ENCODE measurements around the gene KIFC3.
"Not testable (repeated sequence)": the region's sequence is repeated elsewhere in the genome, so short reads cannot be mapped to it uniquely, and the experiment has no call there.

Gene KIFC3

GRCh38 chr16:57825298-57826044 is 23.2 kb upstream of the KIFC3 start:
- no peak for DNase-seq (ENCODE audit: low spot score)

DNA sequence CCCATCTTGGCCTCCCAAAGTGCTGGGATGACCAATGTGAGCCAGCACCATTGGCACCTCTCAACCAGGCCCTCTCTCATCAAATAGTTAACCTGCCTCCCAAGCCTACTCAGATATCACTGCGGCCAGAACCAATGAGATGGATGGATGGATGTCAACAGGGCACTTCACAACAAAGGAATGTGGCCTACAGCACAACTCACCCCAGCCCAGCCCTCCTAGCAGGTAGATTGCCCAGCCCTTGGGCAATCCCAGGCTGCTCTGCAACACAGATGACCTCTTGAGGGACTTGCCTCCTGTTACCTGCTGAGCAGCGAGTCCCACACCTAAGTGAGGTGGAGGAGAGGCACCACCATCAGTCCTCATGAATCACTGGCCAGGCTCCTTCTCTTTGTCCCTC is 22.6 kb upstream of the KIFC3 start:
- DNase-seq (ENCODE audit: low spot score), result no peak

DNA sequence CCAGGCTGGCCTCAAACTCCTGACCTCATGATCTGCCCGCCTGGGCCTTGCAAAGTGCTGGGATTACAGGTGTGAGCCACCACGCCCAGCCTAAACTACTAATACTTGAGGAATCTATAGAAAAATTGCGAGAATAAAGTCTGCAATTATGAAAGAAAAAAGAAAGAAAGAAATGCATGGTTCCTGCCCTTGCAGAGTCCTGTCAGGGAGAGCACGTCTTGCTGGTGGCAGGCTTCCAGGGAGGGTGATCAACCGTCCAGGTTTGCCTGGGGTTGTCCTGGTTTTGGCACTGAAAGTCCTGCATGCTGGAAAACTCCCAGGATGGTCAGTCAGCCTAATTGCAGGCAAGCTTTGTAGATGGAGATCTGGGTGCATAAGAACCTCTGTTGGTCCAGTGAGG is 21.5 kb upstream of the KIFC3 start:
- no peak for DNase-seq (ENCODE audit: low spot score)

DNA sequence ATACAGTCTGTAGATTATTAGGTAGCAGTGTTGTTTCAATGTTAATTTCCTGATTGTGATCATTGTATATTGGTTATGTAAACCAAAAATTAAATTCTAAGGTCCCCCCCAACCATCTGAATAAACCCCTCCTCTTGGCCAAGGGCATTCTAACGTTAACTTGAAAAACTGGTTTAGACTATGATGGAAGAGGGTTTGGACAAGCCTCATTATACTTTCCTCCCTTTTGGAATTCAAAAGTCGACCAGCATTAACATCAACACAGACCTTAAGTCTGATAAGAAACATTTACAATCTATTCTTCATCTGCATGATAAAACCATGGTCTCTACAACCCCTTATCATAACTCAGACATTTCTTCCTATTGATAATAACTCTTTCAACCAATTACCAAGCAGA is 20.6 kb upstream of the KIFC3 start:
- DNase-seq (ENCODE audit: low spot score), result no peak

GRCh38 chr16:57822018-57822553 is 19.8 kb upstream of the KIFC3 start:
- no peak for DNase-seq (ENCODE audit: low spot score)

DNA sequence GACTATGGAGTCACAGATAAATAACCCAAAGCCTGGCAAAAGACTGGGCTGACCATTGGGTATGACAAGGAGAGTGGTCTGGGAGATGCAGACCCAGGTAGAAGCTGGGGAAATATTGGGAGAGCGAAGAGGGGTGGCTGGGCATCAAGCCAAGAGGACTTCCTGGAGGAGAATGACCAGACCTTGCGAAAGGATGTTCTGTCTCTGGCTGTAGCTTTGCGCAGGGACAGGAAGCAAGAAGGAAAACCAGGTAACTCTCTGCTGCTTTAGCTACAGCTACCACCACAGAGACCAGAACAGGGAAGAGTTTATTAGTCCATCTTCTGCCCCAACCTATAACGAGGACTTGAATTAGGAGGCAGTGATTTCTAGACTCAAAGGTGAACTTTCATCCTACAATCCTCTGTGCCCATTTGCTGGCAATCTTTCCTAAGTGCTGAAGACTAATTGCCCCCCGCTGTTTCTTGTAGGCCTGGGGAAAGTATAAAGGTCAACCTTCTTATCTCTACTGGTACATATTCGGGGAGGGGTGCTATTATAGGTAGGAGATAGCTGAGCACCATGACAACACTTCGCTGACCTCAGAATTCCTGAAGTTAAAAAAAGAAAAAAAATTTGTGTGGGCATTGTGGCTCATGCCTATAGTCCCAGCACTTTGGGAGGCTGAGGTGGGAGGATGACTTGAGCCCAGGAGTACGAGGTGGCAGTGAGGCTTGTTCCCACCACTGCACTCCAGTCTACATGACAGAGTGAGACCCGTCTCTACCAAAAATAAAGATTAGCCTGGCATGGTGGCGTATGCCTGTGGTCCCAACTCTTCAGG is 19.1 kb upstream of the KIFC3 start:
- no peak for DNase-seq (ENCODE audit: low spot score)

DNA sequence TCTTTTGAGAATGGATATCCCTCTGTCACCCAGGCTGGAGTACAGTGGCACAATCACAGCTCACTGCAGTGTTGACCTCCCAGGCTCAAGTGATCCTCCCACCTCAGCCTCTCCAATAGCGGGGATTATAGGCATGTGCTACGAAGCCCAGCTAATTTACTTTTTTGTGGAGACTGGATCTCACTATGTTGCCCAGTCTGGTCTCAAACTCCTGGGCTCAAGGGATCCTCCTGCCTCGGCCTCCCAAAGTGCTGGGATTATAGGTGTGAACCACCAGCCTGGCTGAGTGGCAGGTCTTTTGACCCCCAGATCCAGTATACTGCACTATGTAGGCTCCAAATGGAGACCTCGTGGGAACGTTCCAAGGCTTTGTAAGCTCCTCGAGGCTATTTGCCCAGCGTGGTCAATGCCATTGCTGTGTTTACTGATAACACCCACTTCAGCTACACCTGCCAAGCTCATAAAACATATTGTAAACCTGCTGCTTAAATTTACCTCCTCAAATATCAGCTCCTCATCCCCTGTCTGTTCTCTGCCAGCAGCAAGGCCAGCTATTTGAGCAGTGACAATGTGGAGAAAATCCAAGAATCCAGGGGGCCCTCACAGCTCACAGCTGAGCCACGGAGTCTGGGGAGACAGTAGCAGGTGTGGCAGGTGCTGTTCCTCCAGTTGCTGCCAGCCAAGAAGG is 16.2 kb upstream of the KIFC3 start:
- no peak for DNase-seq (ENCODE audit: low spot score)

DNA sequence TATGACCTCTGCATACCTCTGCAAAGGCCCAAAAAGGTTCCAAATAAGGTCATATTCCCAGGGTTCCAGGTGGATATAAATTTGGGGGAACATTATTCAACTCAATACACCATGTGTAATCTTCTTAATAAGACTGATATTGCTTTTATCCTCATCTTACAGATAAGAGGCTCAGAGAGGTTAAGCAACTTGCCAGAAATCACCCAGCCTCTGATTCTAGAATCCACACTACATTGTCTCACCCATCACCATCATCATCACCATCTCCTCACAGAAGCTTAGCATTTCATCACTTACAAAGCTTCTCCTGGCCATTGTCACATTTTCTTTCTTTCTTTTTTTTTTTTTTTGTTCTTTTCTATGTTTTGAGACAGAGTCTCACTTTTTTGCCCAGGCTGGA is 15.4 kb upstream of the KIFC3 start:
- DNase-seq (ENCODE audit: low spot score), result no peak

DNA sequence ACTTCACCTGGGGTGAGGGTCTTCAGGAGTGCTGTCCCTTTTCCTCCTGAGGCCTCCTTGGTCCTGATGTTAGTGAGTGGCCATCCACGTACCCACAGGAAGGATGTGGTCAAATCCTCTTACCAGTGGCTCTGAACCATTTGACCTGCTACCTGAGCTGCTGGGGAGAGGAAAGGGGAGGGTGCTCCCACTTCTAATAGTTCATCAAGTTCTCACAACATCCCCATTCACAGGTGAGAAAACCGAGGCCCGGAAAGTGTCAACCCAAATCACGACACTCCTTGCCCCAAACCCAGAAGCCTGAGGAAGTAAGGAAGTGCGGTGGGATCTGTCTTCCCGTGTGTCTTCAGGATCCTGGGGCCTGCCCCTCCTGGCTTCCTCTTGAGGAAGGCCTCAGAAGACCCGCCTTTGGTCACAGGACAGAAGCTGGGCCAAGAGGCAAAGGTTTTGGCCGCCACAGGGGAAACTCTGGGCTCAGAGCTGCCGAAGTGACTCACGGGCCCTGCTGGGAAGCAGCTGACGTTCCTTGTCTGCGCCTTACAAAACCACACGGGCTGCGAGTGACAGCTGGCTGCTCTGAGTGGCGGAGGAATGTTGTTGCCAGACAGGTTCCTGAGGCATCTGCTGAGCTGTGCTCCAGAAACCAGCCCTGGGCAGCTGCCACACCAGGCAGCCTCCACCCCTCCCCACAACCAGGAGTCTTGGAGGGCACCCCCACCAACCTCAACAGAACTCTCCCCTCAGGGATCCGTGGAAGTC is 13.9 kb upstream of the KIFC3 start:
- peak; percentile 94 for DNase-seq (ENCODE audit: low spot score)

DNA sequence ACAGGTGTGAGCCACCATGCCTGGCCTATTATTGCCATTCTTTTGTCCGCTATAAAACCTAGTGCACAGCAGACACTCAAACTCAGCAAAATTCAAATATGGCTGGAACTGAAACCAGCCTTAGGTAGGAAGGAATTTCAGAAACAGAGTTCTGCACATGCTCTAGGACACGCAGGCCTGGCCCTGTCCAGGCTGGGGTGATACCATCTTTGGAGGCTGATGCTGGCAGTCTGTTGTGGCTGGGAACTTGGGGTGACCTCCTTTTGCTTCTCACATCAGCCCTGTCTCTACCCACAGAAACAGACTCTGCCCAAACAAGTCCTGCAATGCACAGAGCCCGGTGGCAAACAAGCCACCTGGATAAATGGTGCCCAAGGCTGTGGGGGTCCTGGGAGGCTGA is 12.6 kb upstream of the KIFC3 start:
- DNase-seq (ENCODE audit: low spot score), result no peak

GRCh38 chr16:57813466-57813865 is 11.2 kb upstream of the KIFC3 start:
- no peak for DNase-seq (ENCODE audit: low spot score)

GRCh38 chr16:57811340-57811739 is 9.0 kb upstream of the KIFC3 start:
- DNase-seq (ENCODE audit: low spot score), result not testable (repeated sequence)

GRCh38 chr16:57810197-57811031 is 8.1 kb upstream of the KIFC3 start:
- peak; percentile 38 for DNase-seq (ENCODE audit: low spot score)

GRCh38 chr16:57809276-57810196 is 7.2 kb upstream of the KIFC3 start:
- DNase-seq (ENCODE audit: low spot score), result no peak

DNA sequence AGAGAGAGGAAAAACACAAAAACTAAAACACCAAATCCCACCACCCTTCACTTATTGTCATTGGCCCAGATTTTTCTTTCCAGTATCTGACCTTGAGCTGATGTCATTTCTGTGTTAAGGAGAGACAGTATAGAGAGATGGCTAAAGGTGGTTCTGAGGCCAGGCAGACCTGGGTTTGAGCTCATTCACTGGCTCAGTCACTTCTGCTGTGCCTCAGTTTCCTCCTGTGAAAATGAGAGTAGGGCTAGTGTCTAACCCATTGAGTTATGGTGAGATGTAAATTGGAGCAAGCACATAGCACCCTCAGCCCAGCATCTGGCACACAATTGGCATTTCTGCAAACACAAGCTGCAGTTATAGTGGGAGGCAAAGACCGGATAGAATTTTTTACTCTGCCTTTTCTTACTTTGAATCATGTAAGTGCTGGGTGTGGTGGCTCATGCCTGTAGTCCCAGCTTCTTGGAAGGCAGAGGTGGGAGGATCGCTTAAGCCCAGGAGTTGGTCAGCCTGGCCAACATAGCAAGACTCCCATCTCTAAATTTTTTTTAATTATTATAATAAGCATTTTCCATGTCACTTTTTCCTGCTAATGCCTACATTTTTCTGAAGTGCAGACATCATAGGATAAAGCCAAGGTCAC is 6.4 kb upstream of the KIFC3 start:
- no peak for DNase-seq (ENCODE audit: low spot score)

DNA sequence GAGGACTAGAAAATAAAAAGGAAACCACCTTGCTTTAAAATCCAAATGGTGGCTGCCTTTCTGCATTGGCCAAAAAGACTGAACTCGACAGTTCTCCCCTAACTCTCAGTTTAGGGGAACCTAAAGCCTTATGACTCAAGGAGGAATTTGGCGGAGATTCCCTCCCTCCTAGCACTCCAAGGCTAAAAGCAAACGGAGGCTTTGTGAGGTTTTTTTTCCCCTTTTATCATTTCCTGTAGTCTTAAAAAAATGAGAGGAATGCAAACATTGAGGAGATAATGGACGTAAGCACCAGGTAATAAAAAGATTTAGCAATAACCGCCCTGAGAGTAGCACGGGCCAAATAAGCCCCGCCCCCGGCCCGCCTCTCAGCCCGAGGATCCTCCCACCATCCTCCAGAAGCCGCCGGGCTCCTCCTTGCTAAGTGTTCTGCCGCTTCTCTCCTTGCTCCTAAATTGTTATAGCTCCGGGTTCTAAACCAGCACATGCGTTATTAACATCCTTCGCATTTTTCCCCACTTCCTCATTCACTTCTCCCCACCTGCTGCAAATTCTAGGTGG is 5.8 kb upstream of the KIFC3 start:
- DNase-seq (ENCODE audit: low spot score), result peak; percentile 85

DNA sequence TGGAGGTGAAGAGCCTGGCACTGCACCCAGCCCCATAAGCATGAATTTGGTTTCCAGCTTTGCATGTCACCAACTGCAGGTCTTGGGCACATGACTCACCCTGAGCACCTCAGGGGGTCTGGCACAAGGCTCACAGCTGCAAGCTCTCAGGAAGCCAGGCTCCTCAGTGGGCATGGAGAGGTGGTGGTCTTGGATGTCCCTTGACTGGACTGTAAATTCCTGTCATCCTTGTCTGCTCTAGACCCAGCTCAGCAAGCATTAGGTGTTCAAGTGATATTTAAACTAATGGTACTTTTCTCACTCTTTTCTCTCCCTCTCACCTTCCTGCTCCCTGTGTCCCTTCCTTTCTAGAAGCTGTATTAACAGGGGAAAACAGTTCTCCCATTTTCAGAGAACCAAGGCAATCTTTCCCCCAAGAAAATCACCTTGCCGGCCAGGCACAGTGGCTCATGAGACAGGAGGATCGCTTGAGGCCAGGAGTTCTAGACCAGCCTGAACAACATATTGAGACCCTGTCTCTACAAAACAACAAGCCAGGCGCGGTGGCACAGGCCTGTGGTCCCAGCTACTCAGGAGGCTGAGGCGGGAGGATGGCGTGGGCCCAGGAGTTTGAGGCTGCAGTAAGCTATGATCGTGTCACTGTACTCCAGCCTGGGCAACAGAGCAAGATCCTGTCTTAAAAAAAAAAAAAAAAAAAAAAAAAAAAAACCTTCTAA is 5.1 kb upstream of the KIFC3 start:
- DNase-seq (ENCODE audit: low spot score), result no peak

GRCh38 chr16:57805176-57805575 is 2.9 kb upstream of the KIFC3 start:
- DNase-seq (ENCODE audit: low spot score), result no peak

Data from hepatic stellate cell (primary cell).